Large intestine (tissue), 3 donors: ENCODE results near the gene NRXN3. TPM values are rescaled to one million over a fixed set of nuclear protein-coding genes. Genes with fewer than 3 reads are reported as not detected.

Experiments used
- DNase-seq, 2 donors: peaks; one replicate each; pipeline versions ENCODE4 v3.0.0 to v3.0.0-alpha.2; 2013
- H3K27ac ChIP-seq: one replicate; pipeline ENCODE4 v1.5.1; 2013; ENCODE audit warnings: low read length
- H3K27me3 ChIP-seq: 2 replicates; pipeline ENCODE4 v1.6.1; 2013; ENCODE audit warnings: low read length; ENCODE audit not compliant: control insufficient read depth, insufficient read depth
- H3K36me3 ChIP-seq: 2 replicates; pipeline ENCODE4 v1.6.1; 2013; ENCODE audit warnings: low read length; ENCODE audit not compliant: control insufficient read depth, insufficient read depth
- H3K4me1 ChIP-seq: one replicate; pipeline ENCODE4 v1.6.1; 2013; ENCODE audit warnings: low read length; ENCODE audit not compliant: control insufficient read depth, insufficient read depth
- H3K4me3 ChIP-seq: one replicate; pipeline ENCODE4 v1.5.1; 2013; ENCODE audit warnings: low read length
- H3K9me3 ChIP-seq: one replicate; pipeline ENCODE4 v1.6.1; 2013; ENCODE audit warnings: mild to moderate bottlenecking, low read depth, low read length, moderate library complexity; ENCODE audit not compliant: control insufficient read depth
- WGBS: methylation state at CpG from one replicate; pipeline ENCODE4 v1.1.5; 2013; ENCODE audit warnings: low lambda C conversion rate; ENCODE audit not compliant: insufficient coverage; 5-methylcytosine and 5-hydroxymethylcytosine counted together
- polyA plus RNA-seq: library from polyadenylated mRNA; unstranded; fragments of 120-200 nt; gene quantifications from one replicate; pipeline ENCODE4 v1.2.1, GENCODE V29; 2013

NRXN3 gene
- polyA plus RNA-seq, 1 donor = 12.8 TPM

- Histone ChIP-seq H3K4me1 (no peaks in the 10 kb centered on the region), H3K36me3 (no peaks in the 10 kb centered on the region), H3K27ac (no peak overlapping the region), H3K9me3 (no peaks in the 10 kb centered on the region), H3K27me3 (peaks cover 6% of the 10 kb centered on the region), H3K4me3 (no peak overlapping the region)
- 93% methylated on average over 3 of the region's 7 CpGs for WGBS
- DNase-seq = no peak
Measured at GRCh38 chr14:78172428-78172827, 2.3 kb downstream of the NRXN3 start.

DNA sequence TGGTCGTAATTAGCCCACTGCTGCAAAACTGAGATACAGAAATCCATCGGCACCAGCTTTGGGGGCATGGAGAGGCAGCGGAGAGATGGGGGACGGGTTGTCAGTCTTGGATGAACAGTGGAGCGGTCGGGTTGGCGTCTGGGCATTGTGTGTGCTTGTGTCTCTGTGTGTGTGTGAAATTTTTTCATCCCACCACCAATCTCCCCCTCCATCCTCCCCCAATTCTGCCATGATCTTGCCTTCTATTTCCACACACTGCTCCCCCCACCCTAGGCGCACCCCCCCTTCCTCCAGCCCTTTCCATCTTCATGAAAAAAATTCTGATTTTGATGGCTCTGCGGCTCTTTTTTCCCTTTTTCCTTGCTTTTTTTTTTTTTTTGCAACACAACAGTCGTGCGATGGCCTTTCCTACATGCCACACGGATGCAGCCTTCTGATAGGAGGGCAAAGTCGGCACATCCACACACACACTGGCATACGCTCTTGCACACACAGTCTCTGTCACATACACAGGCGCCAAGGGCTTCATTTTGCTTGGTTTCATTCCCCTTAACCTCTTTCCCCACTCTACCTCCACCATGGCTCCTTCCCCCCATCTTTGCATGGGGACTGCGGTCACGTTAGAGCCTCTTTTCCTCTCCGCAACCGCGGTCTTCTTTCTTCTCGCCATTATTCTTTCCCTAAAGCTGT is 3.3 kb downstream of the NRXN3 start:
- H3K4me1 ChIP-seq = no peaks in the 10 kb centered on the region
- peaks cover 4% of the 10 kb centered on the region for H3K27me3 ChIP-seq
- no peaks in the 10 kb centered on the region for H3K36me3 ChIP-seq
- WGBS = 60% methylated on average over 1 of the region's 21 CpGs
- no peak overlapping the region for H3K4me3 ChIP-seq
- DNase-seq = no peak
- H3K27ac ChIP-seq = no peak overlapping the region
- no peaks in the 10 kb centered on the region for H3K9me3 ChIP-seq

GRCh38 chr14:78175412-78175811 is 5.2 kb downstream of the NRXN3 start:
- WGBS = no CpG with 5 or more reads among the region's 9 CpGs
- Histone ChIP-seq H3K36me3 (no peaks in the 10 kb centered on the region), H3K27me3 (no peaks in the 10 kb centered on the region), H3K4me1 (no peaks in the 10 kb centered on the region), H3K27ac (no peak overlapping the region), H3K4me3 (no peak overlapping the region), H3K9me3 (no peaks in the 10 kb centered on the region)
- DNase-seq = no peak

DNA sequence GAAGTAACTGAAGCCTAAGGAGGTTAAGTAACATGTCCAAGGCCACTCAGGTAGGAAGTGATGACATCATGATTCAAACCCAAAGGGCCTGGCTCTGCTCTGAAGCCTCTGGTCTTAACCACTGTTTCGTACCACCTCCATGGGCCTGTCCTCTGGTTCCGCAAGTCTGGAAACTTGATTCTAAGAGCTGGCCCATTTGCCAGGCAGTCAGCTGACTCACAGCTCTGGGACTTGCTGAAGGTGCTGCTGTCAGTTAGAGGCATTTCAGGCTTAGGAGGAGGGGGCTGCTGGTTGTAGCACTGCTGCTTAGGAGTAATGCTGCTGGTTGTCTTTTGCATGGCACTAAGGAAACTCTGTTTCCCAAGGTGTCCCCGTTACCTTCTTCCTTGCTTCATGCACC is 7.9 kb downstream of the NRXN3 start:
- no peaks in the 10 kb centered on the region for H3K27me3 ChIP-seq

DNA sequence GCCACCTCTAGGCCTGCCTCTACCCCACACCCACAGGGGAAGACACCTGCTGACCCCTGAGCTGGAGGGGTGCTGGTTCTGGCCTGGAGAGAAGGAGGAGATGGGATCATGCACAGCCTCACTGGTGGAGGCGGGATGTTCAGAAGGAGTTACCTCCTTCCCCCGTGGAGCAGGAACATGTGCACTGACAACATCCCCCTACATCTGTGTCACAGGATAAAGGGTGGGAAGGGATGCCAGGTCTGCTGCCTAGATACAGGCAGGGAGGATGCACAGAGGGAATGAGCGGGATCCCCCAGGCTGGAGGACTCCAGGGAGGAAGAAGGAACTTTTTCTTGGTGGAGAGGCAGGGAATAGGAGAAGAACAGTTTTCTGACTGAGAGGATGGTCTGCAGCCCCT is 8.8 kb downstream of the NRXN3 start:
- Histone ChIP-seq H3K4me1 (no peaks in the 10 kb centered on the region), H3K9me3 (no peaks in the 10 kb centered on the region), H3K4me3 (no peak overlapping the region), H3K27me3 (no peaks in the 10 kb centered on the region), H3K27ac (no peak overlapping the region), H3K36me3 (no peaks in the 10 kb centered on the region)
- no CpG with 5 or more reads among the region's 3 CpGs for WGBS
- DNase-seq = no peak

More for the DNA sequence above, 7.9 kb downstream of the NRXN3 start:
- Histone ChIP-seq H3K27ac (no peak overlapping the region), H3K9me3 (no peaks in the 10 kb centered on the region), H3K4me3 (no peak overlapping the region), H3K4me1 (no peaks in the 10 kb centered on the region), H3K36me3 (no peaks in the 10 kb centered on the region)
- WGBS = no CpG with 5 or more reads among the region's 3 CpGs
- DNase-seq = no peak

- Histone ChIP-seq H3K27me3 (no peaks in the 10 kb centered on the region), H3K27ac (no peak overlapping the region), H3K4me1 (no peaks in the 10 kb centered on the region), H3K9me3 (no peaks in the 10 kb centered on the region), H3K36me3 (no peaks in the 10 kb centered on the region), H3K4me3 (no peak overlapping the region)
- WGBS = no CpG with 5 or more reads among the region's 3 CpGs
- DNase-seq = no peak
Measured at GRCh38 chr14:78181270-78181669, 11.1 kb downstream of the NRXN3 start.

DNA sequence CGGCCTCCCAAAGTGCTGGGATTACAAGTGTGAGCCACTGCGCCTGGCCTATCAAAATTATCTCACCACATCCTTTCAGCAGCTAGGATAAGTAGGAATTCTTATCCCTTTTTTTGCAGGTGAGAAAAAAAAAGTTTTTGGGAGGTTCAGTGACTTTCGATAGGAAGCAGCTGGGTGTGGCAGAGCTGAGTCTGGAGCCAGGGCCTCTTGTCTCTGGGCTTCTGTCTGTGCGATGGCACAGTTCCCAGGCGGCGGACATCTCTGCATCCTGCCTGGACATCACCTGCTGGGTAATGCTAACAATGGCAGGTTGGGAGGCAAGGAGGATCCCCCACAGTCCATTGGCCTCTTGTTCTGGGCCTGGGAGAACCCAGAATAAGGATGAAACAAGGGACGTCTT is 12.5 kb downstream of the NRXN3 start:
- WGBS = 100% methylated on average over 1 of the region's 7 CpGs
- Histone ChIP-seq H3K4me1 (no peaks in the 10 kb centered on the region), H3K4me3 (no peak overlapping the region), H3K27me3 (no peaks in the 10 kb centered on the region), H3K9me3 (no peaks in the 10 kb centered on the region), H3K36me3 (no peaks in the 10 kb centered on the region), H3K27ac (no peak overlapping the region)
- no peak for DNase-seq

- Histone ChIP-seq H3K4me1 (no peaks in the 10 kb centered on the region), H3K27me3 (no peaks in the 10 kb centered on the region), H3K27ac (no peak overlapping the region), H3K36me3 (no peaks in the 10 kb centered on the region), H3K9me3 (no peaks in the 10 kb centered on the region), H3K4me3 (no peak overlapping the region)
- DNase-seq = no peak
- WGBS = no CpG with 5 or more reads among the region's 5 CpGs
Measured at GRCh38 chr14:78184157-78184556, 14.0 kb downstream of the NRXN3 start.

- 100% methylated on average over 1 of the region's 6 CpGs for WGBS
- Histone ChIP-seq H3K27me3 (no peaks in the 10 kb centered on the region), H3K36me3 (no peaks in the 10 kb centered on the region), H3K4me3 (no peak overlapping the region), H3K27ac (no peak overlapping the region), H3K9me3 (no peaks in the 10 kb centered on the region), H3K4me1 (no peaks in the 10 kb centered on the region)
- no peak for DNase-seq
Measured at GRCh38 chr14:78186277-78186676, 16.1 kb downstream of the NRXN3 start.

DNA sequence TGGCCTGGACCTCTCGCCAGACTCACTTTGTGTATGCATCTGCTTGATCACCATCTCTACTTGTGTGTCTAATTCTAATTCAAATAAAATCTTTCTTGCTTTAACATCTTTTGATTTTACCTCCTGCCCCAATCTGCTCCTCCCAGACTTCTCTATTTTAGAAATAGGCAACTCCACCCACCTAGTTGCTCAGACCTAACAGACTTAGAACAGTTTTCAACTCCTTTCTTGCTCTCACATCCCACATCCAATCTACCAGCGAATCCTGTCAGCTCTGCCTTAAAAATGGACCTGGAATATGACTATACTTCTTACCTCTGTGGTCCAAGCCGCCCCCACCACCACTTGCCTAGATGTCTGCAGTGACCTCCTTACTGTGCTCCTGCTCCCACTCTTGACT is 18.7 kb downstream of the NRXN3 start:
- Histone ChIP-seq H3K4me1 (no peaks in the 10 kb centered on the region), H3K27ac (no peak overlapping the region), H3K36me3 (no peaks in the 10 kb centered on the region), H3K27me3 (no peaks in the 10 kb centered on the region), H3K9me3 (no peaks in the 10 kb centered on the region), H3K4me3 (no peak overlapping the region)
- WGBS = 80% methylated on average over 1 of the region's 3 CpGs
- DNase-seq = no peak

DNA sequence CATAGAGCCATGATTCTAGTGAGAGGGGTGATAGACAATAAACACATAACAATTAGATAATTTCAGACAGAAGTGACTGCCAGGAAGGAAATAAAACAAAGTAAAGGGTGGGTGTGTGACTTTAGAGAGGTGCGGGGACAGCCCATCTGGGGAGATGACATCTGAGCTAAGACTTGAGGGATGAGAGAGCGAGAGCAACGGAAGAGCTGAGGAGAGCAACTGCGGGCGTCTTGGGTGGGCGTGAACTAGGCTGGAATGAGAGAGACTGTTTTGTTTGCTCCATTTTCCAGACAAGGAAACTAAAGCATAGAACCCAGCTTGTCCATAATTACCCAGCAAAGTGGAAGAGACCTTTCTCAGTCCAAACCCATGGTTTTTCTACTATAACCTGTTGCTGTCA is 25.3 kb downstream of the NRXN3 start:
- Histone ChIP-seq H3K9me3 (no peaks in the 10 kb centered on the region), H3K4me3 (no peak overlapping the region), H3K27ac (no peak overlapping the region), H3K4me1 (no peaks in the 10 kb centered on the region), H3K27me3 (no peaks in the 10 kb centered on the region), H3K36me3 (no peaks in the 10 kb centered on the region)
- WGBS = 100% methylated on average over 1 of the region's 6 CpGs
- DNase-seq = no peak
